GM21526 (cell line): ENCODE results near the gene ATG16L2.
"Not testable (repeated sequence)": the region's sequence is repeated elsewhere in the genome, so short reads cannot be mapped to it uniquely, and the experiment has no call there.

ENCODE experiments used
- ATAC-seq: cut with Tn5 transposase; IDR thresholded peaks from one replicate; pipeline ENCODE4 v1.9.1; 2021; ENCODE audit warnings: moderate library complexity; ENCODE audit not compliant: unreplicated experiment, low FRiP score

Gene ATG16L2

GRCh38 chr11:72840780-72841179, 26.6 kb downstream of the ATG16L2 start:
- no peak for ATAC-seq

GRCh38 chr11:72841397-72841796, 27.2 kb downstream of the ATG16L2 start:
- no peak for ATAC-seq

GRCh38 chr11:72842126-72842525, 27.9 kb downstream of the ATG16L2 start:
- ATAC-seq: no peak

- ATAC-seq: no peak
Observed at GRCh38 chr11:72842653-72843330, 28.6 kb downstream of the ATG16L2 start.

GRCh38 chr11:72844356-72844755, 30.1 kb downstream of the ATG16L2 start:
- ATAC-seq: no peak

- no peak for ATAC-seq
Observed at GRCh38 chr11:72848846-72849466, 34.7 kb downstream of the ATG16L2 start.

- ATAC-seq: no peak
Observed at GRCh38 chr11:72850832-72851231, 36.6 kb downstream of the ATG16L2 start.

- ATAC-seq: no peak
Observed at GRCh38 chr11:72851726-72852125, 37.5 kb downstream of the ATG16L2 start.

- ATAC-seq: no peak
Observed at GRCh38 chr11:72856065-72856464, 41.9 kb downstream of the ATG16L2 start.

GRCh38 chr11:72856551-72857345, 42.5 kb downstream of the ATG16L2 start:
- no peak for ATAC-seq

GRCh38 chr11:72858267-72858666, 44.1 kb downstream of the ATG16L2 start:
- not testable (repeated sequence) for ATAC-seq

- no peak for ATAC-seq
Observed at GRCh38 chr11:72859126-72859525, 44.9 kb downstream of the ATG16L2 start.

GRCh38 chr11:72860010-72860409, 45.8 kb downstream of the ATG16L2 start:
- ATAC-seq: no peak

GRCh38 chr11:72860592-72860991, 46.4 kb downstream of the ATG16L2 start:
- ATAC-seq: no peak

GRCh38 chr11:72863091-72863490, 48.9 kb downstream of the ATG16L2 start:
- ATAC-seq: no peak

- ATAC-seq: no peak
Observed at GRCh38 chr11:72863916-72864315, 49.7 kb downstream of the ATG16L2 start.

GRCh38 chr11:72864702-72865655, 50.8 kb downstream of the ATG16L2 start:
- ATAC-seq: no peak

GRCh38 chr11:72867970-72868369, 53.8 kb downstream of the ATG16L2 start:
- no peak for ATAC-seq

GRCh38 chr11:72869831-72870230, 55.6 kb downstream of the ATG16L2 start:
- ATAC-seq: no peak

- no peak for ATAC-seq
Observed at GRCh38 chr11:72871119-72871518, 56.9 kb downstream of the ATG16L2 start.
